AG09309 (cell line): ENCODE data around the gene MCC.

Source experiments
- DNase-seq: peaks from one replicate; pipeline ENCODE4 v3.0.0-alpha.2; 2010; ENCODE audit warnings: low read depth
- H3K4me3 ChIP-seq: 2 replicates; pipeline ENCODE4 v1.5.1; 2011; ENCODE audit warnings: mild to moderate bottlenecking, low read depth, low read length, moderate library complexity; ENCODE audit not compliant: control insufficient read depth
- TF ChIP-seq, protein P1 (sequence below): IDR thresholded peaks from 2 replicates; pipeline ENCODE4 v1.5.1; 2011; ENCODE audit warnings: mild to moderate bottlenecking, low read depth, low read length, inconsistent platforms; ENCODE audit not compliant: insufficient read depth, control insufficient read depth; ENCODE audit errors: missing control alignments

MCC gene

DNA sequence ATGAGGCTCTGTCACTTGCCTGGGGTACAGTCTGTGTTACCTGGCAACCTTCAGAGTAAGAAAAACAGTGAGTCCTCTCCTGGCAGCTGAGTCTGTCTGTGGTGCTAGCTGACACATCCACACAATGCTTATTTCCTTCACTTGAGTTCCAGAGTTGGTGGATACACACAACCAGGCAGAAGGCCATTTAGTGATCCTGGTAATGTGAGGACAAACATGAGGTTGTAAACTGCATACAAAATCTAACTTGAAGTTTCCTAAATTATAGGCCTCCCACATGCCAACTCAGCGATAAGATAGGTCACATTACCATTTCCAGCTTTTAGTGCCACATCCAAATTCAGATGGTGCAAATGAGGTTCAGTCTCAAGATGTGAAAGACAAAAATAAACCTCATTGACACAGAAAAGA lies 386.1 kb downstream of the MCC start:
- no peak for DNase-seq
- H3K4me3 ChIP-seq, result no peak overlapping the region
- TF ChIP-seq, protein P1, sequence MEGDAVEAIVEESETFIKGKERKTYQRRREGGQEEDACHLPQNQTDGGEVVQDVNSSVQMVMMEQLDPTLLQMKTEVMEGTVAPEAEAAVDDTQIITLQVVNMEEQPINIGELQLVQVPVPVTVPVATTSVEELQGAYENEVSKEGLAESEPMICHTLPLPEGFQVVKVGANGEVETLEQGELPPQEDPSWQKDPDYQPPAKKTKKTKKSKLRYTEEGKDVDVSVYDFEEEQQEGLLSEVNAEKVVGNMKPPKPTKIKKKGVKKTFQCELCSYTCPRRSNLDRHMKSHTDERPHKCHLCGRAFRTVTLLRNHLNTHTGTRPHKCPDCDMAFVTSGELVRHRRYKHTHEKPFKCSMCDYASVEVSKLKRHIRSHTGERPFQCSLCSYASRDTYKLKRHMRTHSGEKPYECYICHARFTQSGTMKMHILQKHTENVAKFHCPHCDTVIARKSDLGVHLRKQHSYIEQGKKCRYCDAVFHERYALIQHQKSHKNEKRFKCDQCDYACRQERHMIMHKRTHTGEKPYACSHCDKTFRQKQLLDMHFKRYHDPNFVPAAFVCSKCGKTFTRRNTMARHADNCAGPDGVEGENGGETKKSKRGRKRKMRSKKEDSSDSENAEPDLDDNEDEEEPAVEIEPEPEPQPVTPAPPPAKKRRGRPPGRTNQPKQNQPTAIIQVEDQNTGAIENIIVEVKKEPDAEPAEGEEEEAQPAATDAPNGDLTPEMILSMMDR, result no peak

- no peak for DNase-seq
- H3K4me3 ChIP-seq, result no peak overlapping the region
- TF ChIP-seq, protein P1, result no peak
These were observed 387.3 kb downstream of the MCC start for GRCh38 chr5:113100981-113101380.

DNA sequence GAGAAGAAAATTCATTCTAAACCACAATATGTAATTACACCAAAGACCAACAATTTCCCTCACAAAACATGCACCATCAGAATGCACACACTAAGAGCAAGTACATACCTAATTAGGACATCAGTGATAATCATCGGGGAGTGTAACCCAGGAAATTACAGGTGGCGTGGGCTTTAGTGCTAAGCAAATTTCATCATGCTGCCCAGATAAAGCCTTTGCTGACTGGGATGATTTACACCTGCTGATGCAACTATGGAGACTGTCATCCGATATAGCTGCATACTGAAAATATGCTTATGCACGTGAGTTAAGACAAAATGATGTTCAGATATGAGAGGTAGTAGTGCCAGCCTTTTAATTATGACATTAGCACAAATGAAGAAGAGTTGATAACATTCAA lies 388.4 kb downstream of the MCC start:
- no peak for DNase-seq
- TF ChIP-seq, protein P1, result no peak
- H3K4me3 ChIP-seq, result no peak overlapping the region

GRCh38 chr5:113098378-113098777 lies 389.9 kb downstream of the MCC start:
- TF ChIP-seq, protein P1, result no peak
- H3K4me3 ChIP-seq, result no peak overlapping the region

GRCh38 chr5:113095831-113096230 lies 392.4 kb downstream of the MCC start:
- no peak for DNase-seq
- H3K4me3 ChIP-seq, result no peak overlapping the region
- TF ChIP-seq, protein P1, result no peak

More at GRCh38 chr5:113098378-113098777, 389.9 kb downstream of the MCC start:
- no peak for DNase-seq

DNA sequence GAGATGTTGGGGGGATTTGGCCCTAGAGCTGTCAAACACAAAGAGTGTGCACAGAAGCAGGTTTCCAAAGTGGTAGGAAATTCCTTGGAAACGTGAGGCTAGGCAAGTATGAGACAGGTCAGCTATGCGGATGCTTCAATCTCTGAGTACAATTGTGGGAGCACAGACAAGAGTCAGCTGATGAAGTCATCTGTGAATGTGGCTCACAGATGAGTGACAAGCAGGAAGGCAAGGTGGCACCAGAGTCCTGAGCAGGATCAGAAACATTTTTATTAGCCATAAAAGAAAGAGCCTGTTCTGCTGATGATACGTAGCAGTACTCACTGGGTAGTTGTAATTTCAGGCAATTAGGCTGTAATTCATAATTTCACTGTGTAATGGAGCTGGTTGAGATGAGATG lies 394.7 kb downstream of the MCC start:
- TF ChIP-seq, protein P1, result no peak
- no peak for DNase-seq
- H3K4me3 ChIP-seq, result no peak overlapping the region

GRCh38 chr5:113092683-113093082 lies 395.6 kb downstream of the MCC start:
- no peak for DNase-seq
- H3K4me3 ChIP-seq, result no peak overlapping the region
- TF ChIP-seq, protein P1, result no peak
